ENCODE data around the gene TTC28. TPM values are rescaled to one million over a fixed set of nuclear protein-coding genes. Genes with fewer than 3 reads are reported as not detected.
A peak's percentile ranks its signal among the peaks of the same experiment; 100 is the strongest.

TTC28 gene
- polyA plus RNA-seq, 1 donor from 2014 or later = 14.8 TPM

DNA sequence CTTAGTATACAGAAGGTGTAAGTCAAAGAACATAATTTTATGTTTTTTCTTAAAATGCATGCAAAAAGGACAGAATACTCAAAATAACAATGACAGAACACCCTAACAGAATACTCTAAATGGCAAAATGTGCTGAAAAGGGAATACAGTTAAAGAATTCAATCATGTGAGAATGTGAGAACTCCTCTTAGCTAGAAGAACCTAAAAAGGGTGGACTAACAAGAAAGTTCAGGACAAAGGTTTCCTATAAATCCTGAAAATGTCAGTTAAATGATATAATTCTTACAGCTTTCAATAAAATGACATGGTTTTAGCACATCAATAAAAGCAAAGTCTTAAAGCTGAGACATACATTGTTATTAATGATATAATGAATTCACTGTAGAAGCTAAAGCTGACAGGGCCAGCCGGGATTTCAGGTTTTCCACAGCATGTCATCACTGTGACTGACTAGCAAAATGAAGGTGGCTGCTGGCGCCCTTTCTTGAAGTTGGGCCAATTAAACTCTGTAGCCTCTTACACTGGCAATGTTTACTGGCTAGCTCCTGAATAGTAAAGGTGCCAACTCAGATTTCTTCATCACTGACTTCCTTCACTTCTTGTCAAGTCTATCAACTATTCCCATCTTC lies 244.4 kb downstream of the TTC28 start:
- H3F3A ChIP-seq (ENCODE audit: insufficient read depth, low read length, poor library complexity, severe bottlenecking) = peaks cover 8% of the 10 kb centered on the region
- H3K79me2 ChIP-seq (replicated peaks; ENCODE audit: insufficient read depth, low read length) = peaks cover 73% of the 10 kb centered on the region
- no peak overlapping the region for H3K4me2 ChIP-seq (ENCODE audit: low read length)
- H3K4me3 ChIP-seq (ENCODE audit: low read length) = peak overlapping the region; percentile 14
- H2AFZ ChIP-seq (ENCODE audit: low read depth, low read length) = no peak overlapping the region
- H3K9me3 ChIP-seq (ENCODE audit: low read length) = no peaks in the 10 kb centered on the region
- no peaks in the 10 kb centered on the region for H3K9me2 ChIP-seq (ENCODE audit: insufficient read depth, low read length)
- TF ChIP-seq MXI1 (conservative IDR thresholded peaks at IDR 0.05; ENCODE audit: poor library complexity, severe bottlenecking) = no peak
- no peak for TF ChIP-seq RAD21 (conservative IDR thresholded peaks at IDR 0.05)
- peak; percentile 11 for TF ChIP-seq POLR2AphosphoS5 (IDR thresholded peaks at IDR 0.05)
- no peak for TF ChIP-seq SMC3 (conservative IDR thresholded peaks at IDR 0.05; ENCODE audit: poor library complexity)
- peak; percentile 40 for TF ChIP-seq EP300 (conservative IDR thresholded peaks at IDR 0.05; ENCODE audit: poor library complexity, severe bottlenecking)
- no peaks in the 10 kb centered on the region for H4K20me1 ChIP-seq (ENCODE audit: insufficient read depth)
- H3K27me3 ChIP-seq (ENCODE audit: insufficient read depth, low read depth, low read length) = no peaks in the 10 kb centered on the region
- H3K9ac ChIP-seq (ENCODE audit: low read length) = no peak overlapping the region
- no peaks in the 10 kb centered on the region for H3K36me3 ChIP-seq (ENCODE audit: insufficient read depth, low read length)
- H3K27ac ChIP-seq (ENCODE audit: low read length) = peak overlapping the region; percentile 34

GRCh38 chr22:28430466-28431025 lies 249.1 kb downstream of the TTC28 start:
- Histone ChIP-seq H3K9me2 (ENCODE audit: insufficient read depth, low read length) (no peaks in the 10 kb centered on the region), H3K36me3 (ENCODE audit: insufficient read depth, low read length) (no peaks in the 10 kb centered on the region), H4K20me1 (ENCODE audit: insufficient read depth) (no peaks in the 10 kb centered on the region), H3K27me3 (ENCODE audit: insufficient read depth, low read depth, low read length) (no peaks in the 10 kb centered on the region), H3K4me2 (ENCODE audit: low read length) (no peak overlapping the region), H2AFZ (ENCODE audit: low read depth, low read length) (no peak overlapping the region), H3K9me3 (ENCODE audit: low read length) (no peaks in the 10 kb centered on the region), H3K27ac (ENCODE audit: low read length) (no peak overlapping the region), H3K9ac (ENCODE audit: low read length) (no peak overlapping the region), H3K4me3 (ENCODE audit: low read length) (no peak overlapping the region), H3K79me2 (replicated peaks; ENCODE audit: insufficient read depth, low read length) (peaks cover 56% of the 10 kb centered on the region), H3F3A (ENCODE audit: insufficient read depth, low read length, poor library complexity, severe bottlenecking) (peaks cover 8% of the 10 kb centered on the region)
- TF ChIP-seq TAF1 (IDR thresholded peaks at IDR 0.05; ENCODE audit: low read depth) = no peak
- TF ChIP-seq EP300 (conservative IDR thresholded peaks at IDR 0.05; ENCODE audit: poor library complexity, severe bottlenecking) = no peak
- TF ChIP-seq SMC3 (conservative IDR thresholded peaks at IDR 0.05; ENCODE audit: poor library complexity) = no peak
- TF ChIP-seq, protein P1, sequence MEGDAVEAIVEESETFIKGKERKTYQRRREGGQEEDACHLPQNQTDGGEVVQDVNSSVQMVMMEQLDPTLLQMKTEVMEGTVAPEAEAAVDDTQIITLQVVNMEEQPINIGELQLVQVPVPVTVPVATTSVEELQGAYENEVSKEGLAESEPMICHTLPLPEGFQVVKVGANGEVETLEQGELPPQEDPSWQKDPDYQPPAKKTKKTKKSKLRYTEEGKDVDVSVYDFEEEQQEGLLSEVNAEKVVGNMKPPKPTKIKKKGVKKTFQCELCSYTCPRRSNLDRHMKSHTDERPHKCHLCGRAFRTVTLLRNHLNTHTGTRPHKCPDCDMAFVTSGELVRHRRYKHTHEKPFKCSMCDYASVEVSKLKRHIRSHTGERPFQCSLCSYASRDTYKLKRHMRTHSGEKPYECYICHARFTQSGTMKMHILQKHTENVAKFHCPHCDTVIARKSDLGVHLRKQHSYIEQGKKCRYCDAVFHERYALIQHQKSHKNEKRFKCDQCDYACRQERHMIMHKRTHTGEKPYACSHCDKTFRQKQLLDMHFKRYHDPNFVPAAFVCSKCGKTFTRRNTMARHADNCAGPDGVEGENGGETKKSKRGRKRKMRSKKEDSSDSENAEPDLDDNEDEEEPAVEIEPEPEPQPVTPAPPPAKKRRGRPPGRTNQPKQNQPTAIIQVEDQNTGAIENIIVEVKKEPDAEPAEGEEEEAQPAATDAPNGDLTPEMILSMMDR (IDR thresholded peaks at IDR 0.05; ENCODE audit: poor library complexity, severe bottlenecking) = no peak
- no peak for TF ChIP-seq RAD21 (conservative IDR thresholded peaks at IDR 0.05)
- TF ChIP-seq, protein P2, sequence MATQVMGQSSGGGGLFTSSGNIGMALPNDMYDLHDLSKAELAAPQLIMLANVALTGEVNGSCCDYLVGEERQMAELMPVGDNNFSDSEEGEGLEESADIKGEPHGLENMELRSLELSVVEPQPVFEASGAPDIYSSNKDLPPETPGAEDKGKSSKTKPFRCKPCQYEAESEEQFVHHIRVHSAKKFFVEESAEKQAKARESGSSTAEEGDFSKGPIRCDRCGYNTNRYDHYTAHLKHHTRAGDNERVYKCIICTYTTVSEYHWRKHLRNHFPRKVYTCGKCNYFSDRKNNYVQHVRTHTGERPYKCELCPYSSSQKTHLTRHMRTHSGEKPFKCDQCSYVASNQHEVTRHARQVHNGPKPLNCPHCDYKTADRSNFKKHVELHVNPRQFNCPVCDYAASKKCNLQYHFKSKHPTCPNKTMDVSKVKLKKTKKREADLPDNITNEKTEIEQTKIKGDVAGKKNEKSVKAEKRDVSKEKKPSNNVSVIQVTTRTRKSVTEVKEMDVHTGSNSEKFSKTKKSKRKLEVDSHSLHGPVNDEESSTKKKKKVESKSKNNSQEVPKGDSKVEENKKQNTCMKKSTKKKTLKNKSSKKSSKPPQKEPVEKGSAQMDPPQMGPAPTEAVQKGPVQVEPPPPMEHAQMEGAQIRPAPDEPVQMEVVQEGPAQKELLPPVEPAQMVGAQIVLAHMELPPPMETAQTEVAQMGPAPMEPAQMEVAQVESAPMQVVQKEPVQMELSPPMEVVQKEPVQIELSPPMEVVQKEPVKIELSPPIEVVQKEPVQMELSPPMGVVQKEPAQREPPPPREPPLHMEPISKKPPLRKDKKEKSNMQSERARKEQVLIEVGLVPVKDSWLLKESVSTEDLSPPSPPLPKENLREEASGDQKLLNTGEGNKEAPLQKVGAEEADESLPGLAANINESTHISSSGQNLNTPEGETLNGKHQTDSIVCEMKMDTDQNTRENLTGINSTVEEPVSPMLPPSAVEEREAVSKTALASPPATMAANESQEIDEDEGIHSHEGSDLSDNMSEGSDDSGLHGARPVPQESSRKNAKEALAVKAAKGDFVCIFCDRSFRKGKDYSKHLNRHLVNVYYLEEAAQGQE (IDR thresholded peaks at IDR 0.05; ENCODE audit: borderline replicate concordance) = no peak
- TF ChIP-seq EZH2 (IDR thresholded peaks at IDR 0.05; ENCODE audit: borderline replicate concordance, insufficient read depth, low read length, poor library complexity, severe bottlenecking) = no peak
- no peak for TF ChIP-seq MXI1 (conservative IDR thresholded peaks at IDR 0.05; ENCODE audit: poor library complexity, severe bottlenecking)
- no peak for TF ChIP-seq POLR2AphosphoS5 (IDR thresholded peaks at IDR 0.05)

Data from neural cell (in vitro differentiated cells).